Gastroesophageal sphincter (tissue), 4 donors: Measurements from ENCODE around the gene UBE2N. TPM values are rescaled to one million over a fixed set of nuclear protein-coding genes. Genes with fewer than 3 reads are reported as not detected.

ENCODE experiments used
- ATAC-seq: fragments of 150-250 bp; one replicate; pipeline ENCODE4 v1.9.1; 2016; ENCODE audit warnings: mild to moderate bottlenecking, moderate library complexity
- H3K27ac ChIP-seq, 4 donors: fragments of 200-600 bp; sonication (generic) in 3 of 4; 1 replicate in 3 of 4; 2 replicates in 1 of 4; pipeline ENCODE4 v1.5.1; 2016 to 2019
- H3K27me3 ChIP-seq: fragments of 200-600 bp; sonication (generic); one replicate; pipeline ENCODE4 v1.5.1; 2019
- H3K36me3 ChIP-seq, 2 donors: fragments of 200-600 bp; sonication (generic); one replicate each; pipeline ENCODE4 v1.5.1; 2019; ENCODE audit warnings: control low read depth in 1 of 2
- H3K4me1 ChIP-seq, 3 donors: fragments of 200-600 bp; sonication (generic); 1 replicate in 2 of 3; 2 replicates in 1 of 3; pipeline ENCODE4 v1.5.1; 2016 to 2019; ENCODE audit warnings: control low read depth in 2 of 3
- H3K4me3 ChIP-seq, 2 donors: fragments of 200-600 bp; sonication (generic); one replicate each; pipeline ENCODE4 v1.5.1; 2019; ENCODE audit warnings: mild to moderate bottlenecking in 1 of 2, moderate library complexity in 1 of 2
- H3K9me3 ChIP-seq, 3 donors: fragments of 200-600 bp; sonication (generic); one replicate each; pipeline ENCODE4 v1.5.1; 2017 to 2019; ENCODE audit warnings: control low read depth in 2 of 3
- CTCF ChIP-seq, 4 experiments: fragments of 200-600 bp in 2 of 4; fragments of 450-650 bp in 2 of 4; sonication (generic) in 1 of 4; IDR thresholded peaks; one replicate each; pipeline ENCODE4 v1.5.1; 2017 to 2019; ENCODE audit warnings: antibody characterized with exemption in 4 of 4, mild to moderate bottlenecking in 2 of 4, moderate library complexity in 2 of 4
- EP300 ChIP-seq: sonication (generic); formaldehyde crosslinking; IDR thresholded peaks from one replicate; pipeline ENCODE4 v1.6.1; 2017; ENCODE audit warnings: antibody characterized with exemption, mild to moderate bottlenecking
- POLR2A ChIP-seq, 2 donors: fragments of 450-650 bp; IDR thresholded peaks; one replicate each; pipeline ENCODE4 v1.6.1; 2017; ENCODE audit warnings: antibody characterized with exemption in 2 of 2, mild to moderate bottlenecking in 2 of 2, moderate library complexity in 1 of 2
- POLR2AphosphoS5 ChIP-seq: sonication (generic); formaldehyde crosslinking; IDR thresholded peaks from one replicate; pipeline ENCODE4 v1.6.1; 2017; ENCODE audit warnings: antibody characterized with exemption
- WGBS, 2 donors: methylation state at CpG; one replicate each; pipeline ENCODE4 v1.1.5; 2018; ENCODE audit warnings: low coverage in 1 of 2; 5-methylcytosine and 5-hydroxymethylcytosine counted together
- total RNA-seq, 4 donors: library from RNA; depleted of rRNA; stranded (reverse); fragments of >200 nt; gene quantifications; one replicate each; pipeline ENCODE4 v1.1.0, GENCODE V29; 2016

Gene UBE2N
- total RNA-seq, 4 donors from 2014 or later = 44.4 to 64.2 (median 53.4) TPM

- Histone ChIP-seq H3K4me1 (no peaks in the 10 kb centered on the region), H3K9me3 (no peaks in the 10 kb centered on the region), H3K36me3 (no peaks in the 10 kb centered on the region), H3K27ac (no peak overlapping the region), H3K4me3 (no peak overlapping the region), H3K27me3 (no peaks in the 10 kb centered on the region)
- ATAC-seq = no peak
- 71 to 78% methylated on average over 5 of the region's 5 CpGs for WGBS, 2 donors
- no peak for TF ChIP-seq EP300
- TF ChIP-seq CTCF (IDR thresholded peaks at IDR 0.05) = no peak
- no peak for TF ChIP-seq POLR2A (IDR thresholded peaks at IDR 0.05)
- TF ChIP-seq POLR2AphosphoS5 = no peak
These were observed 7.0 kb upstream of the UBE2N start for GRCh38 chr12:93448796-93449195.

- Histone ChIP-seq H3K4me1 (peaks cover 0 to 5% (median 0%) of the 10 kb centered on the region in 3 donors), H3K27me3 (no peaks in the 10 kb centered on the region), H3K36me3 (no peaks in the 10 kb centered on the region), H3K9me3 (no peaks in the 10 kb centered on the region), H3K4me3 (no peak overlapping the region), H3K27ac (no peak overlapping the region)
- ATAC-seq = no peak
- WGBS, 2 donors = 21 to 59% methylated on average over 4 of the region's 4 CpGs
- no peak for TF ChIP-seq POLR2AphosphoS5
- TF ChIP-seq EP300 = no peak
- no peak for TF ChIP-seq CTCF (IDR thresholded peaks at IDR 0.05)
- TF ChIP-seq POLR2A (IDR thresholded peaks at IDR 0.05) = no peak
These were observed 6.0 kb upstream of the UBE2N start for GRCh38 chr12:93447555-93448290.

- Histone ChIP-seq H3K27ac (no peak overlapping the region), H3K4me3 (no peak overlapping the region), H3K9me3 (no peaks in the 10 kb centered on the region), H3K27me3 (no peaks in the 10 kb centered on the region), H3K36me3 (no peaks in the 10 kb centered on the region), H3K4me1 (peaks cover 0 to 34% (median 11%) of the 10 kb centered on the region in 3 donors)
- ATAC-seq = no peak
- TF ChIP-seq CTCF (IDR thresholded peaks at IDR 0.05) = no peak
- TF ChIP-seq EP300 = no peak
- 100% methylated on average over 1 of the region's 4 CpGs; no CpG with 5 or more reads in 1 of the 2 donors for WGBS, 2 donors
These were observed 1.8 kb upstream of the UBE2N start for GRCh38 chr12:93443576-93443975.

GRCh38 chr12:93442411-93443340 lies 929 bp upstream of the UBE2N start:
- 3 to 9% methylated on average over 11 to 14 of the region's 19 CpGs for WGBS, 2 donors
- no peaks in the 10 kb centered on the region for H3K36me3 ChIP-seq
- peak overlapping the region; percentile 96 to 97 for H3K4me3 ChIP-seq
- H3K27me3 ChIP-seq = no peaks in the 10 kb centered on the region
- H3K4me1 ChIP-seq = peaks cover 0 to 43% (median 11%) of the 10 kb centered on the region in 3 donors
- peak overlapping the region; percentile 89 to 98 (median 95) for H3K27ac ChIP-seq
- TF ChIP-seq CTCF (IDR thresholded peaks at IDR 0.05) (no peak), EP300 (no peak), POLR2AphosphoS5 (no peak), POLR2A (IDR thresholded peaks at IDR 0.05) (no peak)
- ATAC-seq = no peak
- no peaks in the 10 kb centered on the region for H3K9me3 ChIP-seq
